K562 (cell line): ENCODE results near the gene KLHL29. TPM values are rescaled to one million over a fixed set of nuclear protein-coding genes. Genes with fewer than 3 reads are reported as not detected.

Source experiments
- ATAC-seq: fragments of 200-7000 bp; cut with Tn5 transposase; 3 replicates; pipeline ENCODE4 v1.9.1; 2020; ENCODE audit warnings: moderate library complexity
- BruUV-seq: library from RNA; stranded (reverse); fragments of 400-500 nt; replicated peaks from 2 replicates; lab custom pipeline; 2021; lab: Mats Ljungman, UMichigan
- CTCF ChIA-PET: fragments of 300-600 bp; formaldehyde crosslinking; extraction: SDS; loops from one replicate; lab custom pipeline; 2021; ENCODE audit warnings: low intra/inter-chr PET ratio; lab: Yijun Ruan, JAX
- POLR2A ChIA-PET: fragments of 300-600, 350-650 bp; sonication (Branson Sonifier 250); formaldehyde crosslinking; extraction: SDS; loops from one replicate; lab custom pipeline; 2021; ENCODE audit warnings: antibody characterized with exemption, inconsistent platforms; lab: Yijun Ruan, JAX
- DNase-seq, 4 experiments: peaks; one replicate each; pipeline versions ENCODE4 v3.0.0 to v3.0.0-alpha.2; 2011 to 2018; ENCODE audit warnings: low spot score in 3 of 4, mixed read lengths in 3 of 4; ENCODE audit errors: extremely low read depth in 1 of 4
- FAIRE-seq: peaks from 2 replicates; lab custom pipeline; 2011; peaks lifted over from hg19 to GRCh38; lab: Jason Lieb, UNC
- H2AFZ ChIP-seq: 2 replicates; pipeline ENCODE4 v1.6.0; 2011; ENCODE audit warnings: low read depth, low read length, control low read depth, inconsistent platforms
- H3K27ac ChIP-seq: fragments of 200-600 bp; 3 replicates; pipeline ENCODE4 v1.8.0; 2011; ENCODE audit warnings: low read depth, mild to moderate bottlenecking, control low read depth, inconsistent platforms, low read length, moderate library complexity, mixed read lengths; ENCODE audit errors: extremely low read depth
- H3K27me3 ChIP-seq, 2 experiments: fragments of 300-600 bp in 1 of 2; 2 replicates in 1 of 2; 3 replicates in 1 of 2; pipeline versions ENCODE4 v1.6.0 to v1.8.0; 2011; ENCODE audit warnings: inconsistent platforms in 2 of 2, low read length in 2 of 2, mild to moderate bottlenecking in 1 of 2, mixed read lengths in 1 of 2, moderate library complexity in 1 of 2; ENCODE audit not compliant: control insufficient read depth in 2 of 2, insufficient read depth in 2 of 2
- H3K36me3 ChIP-seq: fragments of 300-600 bp; 3 replicates; pipeline ENCODE4 v1.8.0; 2011; ENCODE audit warnings: mild to moderate bottlenecking, low read length, inconsistent platforms; ENCODE audit not compliant: control insufficient read depth, insufficient read depth
- H3K4me1 ChIP-seq, 2 experiments: fragments of 200-600 bp in 1 of 2; replicated peaks in 1 of 2; 2 replicates in 1 of 2; 3 replicates in 1 of 2; pipeline versions ENCODE4 v1.5.1 to v1.8.0; 2011; ENCODE audit warnings: inconsistent platforms in 2 of 2, low read length in 2 of 2, mild to moderate bottlenecking in 1 of 2, mixed read lengths in 1 of 2, moderate library complexity in 1 of 2; ENCODE audit not compliant: control insufficient read depth in 2 of 2, insufficient read depth in 2 of 2
- H3K4me2 ChIP-seq: 2 replicates; pipeline ENCODE4 v1.6.1; 2011; ENCODE audit warnings: low read length, control low read depth, inconsistent platforms, mixed read lengths; ENCODE audit not compliant: insufficient read depth
- H3K4me3 ChIP-seq: fragments of 200-600 bp; sonication (generic), shearing (Covaris generic); 2 replicates; pipeline ENCODE4 v1.5.1; 2016; ENCODE audit warnings: control low read depth, inconsistent platforms
- H3K79me2 ChIP-seq: fragments of 200-600 bp; 3 replicates; pipeline ENCODE4 v1.8.0; 2011; ENCODE audit warnings: low read length, inconsistent platforms; ENCODE audit not compliant: control insufficient read depth, insufficient read depth
- H3K9ac ChIP-seq, 2 experiments: 2 replicates each; pipeline versions ENCODE4 v1.6.0 to v1.6.1; 2011; ENCODE audit warnings: low read depth in 2 of 2, low read length in 2 of 2, control low read depth in 1 of 2, inconsistent platforms in 1 of 2, mild to moderate bottlenecking in 1 of 2, mixed read lengths in 1 of 2; ENCODE audit not compliant: insufficient read depth in 1 of 2
- H3K9me1 ChIP-seq: one replicate; pipeline ENCODE4 v1.6.0; 2011; ENCODE audit warnings: inconsistent platforms, mild to moderate bottlenecking, low read length, moderate library complexity; ENCODE audit not compliant: control insufficient read depth, insufficient read depth
- H3K9me3 ChIP-seq: replicated peaks from 2 replicates; pipeline ENCODE4 v1.5.1; 2011; ENCODE audit warnings: low read depth, low read length, inconsistent platforms; ENCODE audit not compliant: control insufficient read depth, insufficient read depth
- H4K20me1 ChIP-seq: replicated peaks from 2 replicates; pipeline ENCODE4 v1.6.1; 2011; ENCODE audit warnings: low read length, inconsistent platforms, mixed read lengths; ENCODE audit not compliant: control insufficient read depth, insufficient read depth
- BRD9 ChIP-seq: fragments of 450-650 bp; IDR thresholded peaks from 2 replicates; pipeline ENCODE4 v1.6.1; 2018; ENCODE audit warnings: low read depth; ENCODE audit not compliant: partially characterized antibody
- GTF2F1 ChIP-seq: IDR thresholded peaks from 2 replicates; pipeline ENCODE4 v1.6.1; 2011; ENCODE audit warnings: low read depth, low read length, improper control_type of control experiment
- SPI1 ChIP-seq: IDR thresholded peaks from 2 replicates; pipeline ENCODE4 v1.6.1; 2011; ENCODE audit warnings: low read depth, low read length, control low read depth, borderline replicate concordance
- SRSF1 ChIP-seq: fragments of 200-400 bp; formaldehyde crosslinking; IDR thresholded peaks from 2 replicates; pipeline ENCODE4 v1.6.1; 2017; ENCODE audit warnings: mild to moderate bottlenecking, low read depth, low read length, moderate library complexity
- TGIF2 ChIP-seq: sonication (generic); formaldehyde crosslinking; IDR thresholded peaks from 2 replicates; pipeline ENCODE4 v1.8.1; 2022; ENCODE audit warnings: mild to moderate bottlenecking, missing genetic modification reagents, moderate library complexity
- ZC3H8 ChIP-seq: fragments of 450-650 bp; IDR thresholded peaks from 2 replicates; pipeline ENCODE4 v1.6.1; 2017
- ZNF431 ChIP-seq: sonication (generic); formaldehyde crosslinking; IDR thresholded peaks from 2 replicates; pipeline ENCODE4 v1.8.0; 2022; ENCODE audit warnings: mild to moderate bottlenecking, missing genetic modification reagents
- ZNF609 ChIP-seq: sonication (generic); formaldehyde crosslinking; IDR thresholded peaks from 2 replicates; pipeline ENCODE4 v1.8.1; 2023; ENCODE audit warnings: missing genetic modification reagents, mild to moderate bottlenecking, borderline replicate concordance
- ZNF644 ChIP-seq: fragments of 200-800 bp; sonication (Bioruptor generic); IDR thresholded peaks from 2 replicates; pipeline ENCODE4 v1.6.1; 2016; ENCODE audit warnings: low read depth, missing genetic modification characterization, missing compliant biosample characterization
- ZNF778 ChIP-seq: fragments of 450-650 bp; formaldehyde crosslinking; IDR thresholded peaks from 2 replicates; pipeline ENCODE4 v1.4.0; 2020; ENCODE audit warnings: mild to moderate bottlenecking, moderate library complexity
- WGBS: fragments of 100-300 bp; shearing (Covaris generic); methylation state at CpG from one replicate; pipeline ENCODE4 v1.1.6; 2016; ENCODE audit warnings: low coverage, mixed read lengths; ENCODE audit not compliant: insufficient coverage; ENCODE audit errors: missing lambda C conversion rate; 5-methylcytosine and 5-hydroxymethylcytosine counted together
- in situ Hi-C: fragments of 300-500 bp; cut with MboI; formaldehyde crosslinking; loops from 4 replicates; pipeline ENCODE4 v1.15.0; 2018; ENCODE audit warnings: inconsistent platforms, mixed read lengths
- intact Hi-C: fragments of 100-400 bp; cut with micrococcal nuclease; formaldehyde crosslinking; loops from 2 replicates; pipeline ENCODE4 v1.14.2; 2022
- polyA plus RNA-seq, 8 experiments: library from polyadenylated mRNA; depleted of rRNA in 4 of 8; stranded (reverse) in 5 of 8; unstranded in 3 of 8; fragments of >200 nt; fragmentation: Nextera tagmentation in 2 of 8; fragmentation: Illumina TruSeq in 1 of 8; extraction: Ambion mirVana in 2 of 8; extraction: Trizol in 1 of 8; gene quantifications; 2 replicates each; pipeline versions ENCODE4 v1.2.1 to v1.2.3, GENCODE V29; 2011 to 2014; ENCODE audit warnings: inconsistent platforms in 1 of 8, missing spikeins in 1 of 8
- total RNA-seq, 7 experiments: library from RNA; depleted of rRNA in 6 of 7; stranded (reverse); fragments of >200 nt in 6 of 7; fragmentation: Illumina TruSeq in 2 of 7; extraction: Trizol in 2 of 7; gene quantifications; 2 replicates each; pipeline versions ENCODE4 v1.2.1 to v1.2.3, GENCODE V29; 2011 to 2021; ENCODE audit warnings: low replicate concordance in 1 of 7
- TF ChIP-seq, protein P1 (sequence below): fragments of 450-650 bp; IDR thresholded peaks from 2 replicates; pipeline ENCODE4 v1.6.1; 2016; ENCODE audit warnings: borderline replicate concordance
- TF ChIP-seq, protein P2 (sequence below), 3 experiments: fragments of 200-800 bp in 1 of 3; sonication (Bioruptor generic) in 1 of 3; sonication (generic) in 1 of 3; formaldehyde crosslinking in 1 of 3; IDR thresholded peaks; 2 replicates each; pipeline versions ENCODE4 v1.6.1 to v1.8.0; 2016 to 2022; ENCODE audit warnings: mild to moderate bottlenecking in 2 of 3, missing compliant biosample characterization in 2 of 3, missing genetic modification characterization in 2 of 3, missing genetic modification reagents in 1 of 3

KLHL29 gene
- total and polyA plus RNA-seq, 9 of the 15 experiments (the other 6 are each of a cell fraction or from before 2014, with no cell fraction given), result 0.03 to 0.31 (median 0.08) TPM; not detected in 1

DNA sequence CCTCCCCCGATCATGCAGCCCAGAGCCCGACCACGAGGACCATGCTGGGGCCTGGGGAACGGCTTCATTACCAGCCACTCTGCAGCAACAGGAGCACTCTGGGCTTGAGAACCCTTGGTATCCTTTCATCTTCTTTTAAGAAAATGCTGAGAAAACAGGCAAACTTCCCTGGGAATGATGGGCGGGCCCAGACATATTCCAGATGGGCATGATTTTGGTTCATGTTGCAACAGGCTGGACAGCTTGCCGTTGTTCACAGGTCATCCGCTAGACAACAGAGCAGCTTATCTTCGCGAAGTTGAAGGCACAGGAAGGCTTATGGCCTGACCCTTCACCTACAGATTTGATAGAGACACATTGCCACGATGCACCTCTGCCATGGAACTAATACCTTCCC is 121.0 kb downstream of the KLHL29 start:
- no peak overlapping the region for H3K4me2 ChIP-seq
- no peaks in the 10 kb centered on the region for H3K36me3 ChIP-seq
- no TSS peak for BruUV-seq
- peaks cover 22 to 79% of the 10 kb centered on the region in 2 experiments for H3K27me3 ChIP-seq
- CTCF ChIA-PET, result no interaction called here
- H3K4me1 ChIP-seq, result no peaks in the 10 kb centered on the region
- H4K20me1 ChIP-seq, result 0 out of 2 replicates have a peak, but pooled peaks cover 3% of the 10 kb centered on the region
- no peak for TF ChIP-seq ZNF609 (CRISPR knock-in tag)
- no peak for TF ChIP-seq ZNF431
- TF ChIP-seq ZNF644 (tag), result no peak
- TF ChIP-seq BRD9, result no peak
- no peak for TF ChIP-seq SPI1
- TF ChIP-seq ZNF778 (CRISPR knock-in tag), result no peak
- TF ChIP-seq, protein P1, sequence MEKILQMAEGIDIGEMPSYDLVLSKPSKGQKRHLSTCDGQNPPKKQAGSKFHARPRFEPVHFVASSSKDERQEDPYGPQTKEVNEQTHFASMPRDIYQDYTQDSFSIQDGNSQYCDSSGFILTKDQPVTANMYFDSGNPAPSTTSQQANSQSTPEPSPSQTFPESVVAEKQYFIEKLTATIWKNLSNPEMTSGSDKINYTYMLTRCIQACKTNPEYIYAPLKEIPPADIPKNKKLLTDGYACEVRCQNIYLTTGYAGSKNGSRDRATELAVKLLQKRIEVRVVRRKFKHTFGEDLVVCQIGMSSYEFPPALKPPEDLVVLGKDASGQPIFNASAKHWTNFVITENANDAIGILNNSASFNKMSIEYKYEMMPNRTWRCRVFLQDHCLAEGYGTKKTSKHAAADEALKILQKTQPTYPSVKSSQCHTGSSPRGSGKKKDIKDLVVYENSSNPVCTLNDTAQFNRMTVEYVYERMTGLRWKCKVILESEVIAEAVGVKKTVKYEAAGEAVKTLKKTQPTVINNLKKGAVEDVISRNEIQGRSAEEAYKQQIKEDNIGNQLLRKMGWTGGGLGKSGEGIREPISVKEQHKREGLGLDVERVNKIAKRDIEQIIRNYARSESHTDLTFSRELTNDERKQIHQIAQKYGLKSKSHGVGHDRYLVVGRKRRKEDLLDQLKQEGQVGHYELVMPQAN, result no peak
- no peak for TF ChIP-seq TGIF2 (CRISPR knock-in tag)
- TF ChIP-seq ZC3H8, result no peak
- TF ChIP-seq, protein P2, sequence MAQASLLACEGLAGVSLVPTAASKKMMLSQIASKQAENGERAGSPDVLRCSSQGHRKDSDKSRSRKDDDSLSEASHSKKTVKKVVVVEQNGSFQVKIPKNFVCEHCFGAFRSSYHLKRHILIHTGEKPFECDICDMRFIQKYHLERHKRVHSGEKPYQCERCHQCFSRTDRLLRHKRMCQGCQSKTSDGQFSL (CRISPR knock-in tag; IDR thresholded peaks at IDR 0.05), result no peak
- TF ChIP-seq, protein P2 (tag; IDR thresholded peaks at IDR 0.05), result no peak
- TF ChIP-seq SRSF1, result no peak
- no peak for TF ChIP-seq GTF2F1
- 1% methylated on average over 10 of the region's 10 CpGs for WGBS
- no peak overlapping the region for H2AFZ ChIP-seq
- DNase-seq, result no peak
- H3K9me3 ChIP-seq, result no peaks in the 10 kb centered on the region
- intact Hi-C loops, result no loop called here
- ATAC-seq, result no peak
- H3K4me3 ChIP-seq, result no peak overlapping the region
- no peaks in the 10 kb centered on the region for H3K9me1 ChIP-seq
- H3K79me2 ChIP-seq, result no peaks in the 10 kb centered on the region
- POLR2A ChIA-PET, result no interaction called here
- no peak for FAIRE-seq
- in situ Hi-C loops, result no loop called here
- no peak overlapping the region for H3K9ac ChIP-seq
- no peak overlapping the region for H3K27ac ChIP-seq
